Thymus (tissue), 11 donors: ENCODE measurements around the gene RENBP. TPM values are rescaled to one million over a fixed set of nuclear protein-coding genes. Genes with fewer than 3 reads are reported as not detected.

Experiments used
- DNase-seq, 9 donors: peaks; one replicate each; pipeline ENCODE4 v3.0.0-alpha.2; 2013; ENCODE audit warnings: low spot score in 9 of 9, low read depth in 6 of 9, missing footprints in 1 of 9
- H3K27ac ChIP-seq, 2 donors: one replicate each; pipeline ENCODE4 v1.5.1; 2013; ENCODE audit warnings: control low read depth in 1 of 2, low read depth in 1 of 2, low read length in 1 of 2, mild to moderate bottlenecking in 1 of 2, moderate library complexity in 1 of 2
- H3K27me3 ChIP-seq, 2 donors: one replicate each; pipeline ENCODE4 v1.5.1; 2013; ENCODE audit warnings: low read length in 1 of 2; ENCODE audit not compliant: control insufficient read depth in 2 of 2, insufficient read depth in 1 of 2
- H3K36me3 ChIP-seq, 2 donors: one replicate each; pipeline ENCODE4 v1.5.1; 2013; ENCODE audit warnings: low read length in 1 of 2, mild to moderate bottlenecking in 1 of 2, moderate library complexity in 1 of 2; ENCODE audit not compliant: control insufficient read depth in 2 of 2, insufficient read depth in 2 of 2
- H3K4me1 ChIP-seq, 2 donors: one replicate each; pipeline ENCODE4 v1.5.1; 2013; ENCODE audit warnings: low read length in 2 of 2; ENCODE audit not compliant: control insufficient read depth in 2 of 2, insufficient read depth in 2 of 2
- H3K4me3 ChIP-seq, 2 donors: one replicate each; pipeline ENCODE4 v1.5.1; 2013; ENCODE audit warnings: low read length in 2 of 2, control low read depth in 1 of 2, mild to moderate bottlenecking in 1 of 2
- H3K9me3 ChIP-seq, 2 donors: one replicate each; pipeline ENCODE4 v1.5.1; 2013; ENCODE audit warnings: low read length in 1 of 2, mild to moderate bottlenecking in 1 of 2; ENCODE audit not compliant: control insufficient read depth in 2 of 2, insufficient read depth in 1 of 2
- WGBS: extraction: QIAGEN DNeasy Blood & Tissue Kit; methylation state at CpG from one replicate; pipeline ENCODE4 v1.1.7; 2013; 5-methylcytosine and 5-hydroxymethylcytosine counted together
- polyA plus RNA-seq: library from polyadenylated mRNA; stranded (reverse); fragments of 200-250 nt; gene quantifications from one replicate; pipeline ENCODE4 v1.2.3, GENCODE V29; 2013
- total RNA-seq: library from RNA; stranded (reverse); fragments of 120-200 nt; gene quantifications from one replicate; pipeline ENCODE4 v1.2.4, GENCODE V29; 2013
- donor health status: healthy.

The RENBP gene
- total and polyA plus RNA-seq, 2 donors = 9.3 to 18.3 TPM

DNA sequence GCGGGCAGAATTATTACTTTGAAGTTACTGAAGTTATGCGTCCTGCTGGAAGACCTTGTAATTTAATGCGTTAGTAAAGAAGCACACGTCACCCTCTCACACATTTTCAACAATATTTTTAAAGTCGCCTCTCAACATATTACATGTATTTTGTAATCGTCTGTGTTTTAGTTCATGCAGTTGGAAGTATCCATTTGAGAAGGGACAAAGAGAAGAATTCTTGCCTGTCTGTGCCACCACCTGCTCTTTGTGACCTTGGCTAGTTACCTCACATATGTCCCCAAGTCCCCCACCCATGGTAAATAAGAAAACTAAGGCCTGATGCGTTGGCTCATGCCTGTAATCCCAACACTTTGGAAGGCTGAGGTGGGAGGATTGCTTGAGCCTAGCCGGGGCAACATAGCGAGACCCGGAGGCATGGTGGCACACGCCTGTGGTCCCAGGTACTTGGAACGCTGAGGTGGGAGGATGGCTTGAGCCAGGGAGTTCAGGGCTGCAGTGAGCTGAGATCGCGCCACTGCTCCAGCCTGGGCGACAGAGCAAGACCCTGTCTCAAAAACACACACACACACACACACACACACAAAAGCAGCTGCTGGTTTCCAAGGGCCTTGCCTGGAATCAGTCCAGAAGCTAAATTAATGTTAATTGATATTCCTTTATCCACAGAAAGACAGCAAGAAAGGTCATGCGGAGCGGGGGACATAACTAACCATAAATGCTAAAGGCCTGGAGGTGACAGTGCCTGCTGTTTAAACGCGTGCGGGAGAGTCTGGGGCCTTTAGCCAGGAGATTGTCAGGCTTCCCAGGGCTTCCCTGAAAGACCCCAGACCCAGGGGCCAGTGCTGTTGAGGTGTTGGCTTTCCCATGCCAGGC is 28.9 kb upstream of the RENBP start:
- H3K4me3 ChIP-seq = peak overlapping the region; percentile 62 to 63
- 53% methylated on average over 20 of the region's 20 CpGs for WGBS
- H3K9me3 ChIP-seq = no peaks in the 10 kb centered on the region
- H3K4me1 ChIP-seq = peaks cover 9 to 22% of the 10 kb centered on the region in 2 donors
- H3K36me3 ChIP-seq = peaks cover 0 to 8% of the 10 kb centered on the region in 2 donors
- peak overlapping the region; percentile 94 to 99 for H3K27ac ChIP-seq
- no peak for DNase-seq
- H3K27me3 ChIP-seq = peaks cover 0 to 16% of the 10 kb centered on the region in 2 donors

- peak within 1 kb of the TSS; percentile 62 to 98 for H3K4me3 ChIP-seq
- peak within 1 kb of the TSS; percentile 99 to 100 for H3K27ac ChIP-seq
- H3K4me1 ChIP-seq = peaks cover 9 to 30% of the 10 kb centered on the region in 2 donors
- H3K9me3 ChIP-seq = no peaks in the 10 kb centered on the region
- H3K27me3 ChIP-seq = peaks cover 0 to 16% of the 10 kb centered on the region in 2 donors
- peak in 7 of 9 donors; percentile 74 to 92 (median 78) for DNase-seq
- H3K36me3 ChIP-seq = peaks cover 0 to 12% of the 10 kb centered on the region in 2 donors
- under 1% methylated on average over 102 of the region's 103 CpGs for WGBS
These were observed 28.1 kb upstream of the RENBP start, which contains the start of gene TMEM187 for GRCh38 chrX:153972368-153973126. Gene TMEM187, plus strand, starts transcription at chrX:153972754. Its CDS starts 9,309 bp downstream, at chrX:153982063.

DNA sequence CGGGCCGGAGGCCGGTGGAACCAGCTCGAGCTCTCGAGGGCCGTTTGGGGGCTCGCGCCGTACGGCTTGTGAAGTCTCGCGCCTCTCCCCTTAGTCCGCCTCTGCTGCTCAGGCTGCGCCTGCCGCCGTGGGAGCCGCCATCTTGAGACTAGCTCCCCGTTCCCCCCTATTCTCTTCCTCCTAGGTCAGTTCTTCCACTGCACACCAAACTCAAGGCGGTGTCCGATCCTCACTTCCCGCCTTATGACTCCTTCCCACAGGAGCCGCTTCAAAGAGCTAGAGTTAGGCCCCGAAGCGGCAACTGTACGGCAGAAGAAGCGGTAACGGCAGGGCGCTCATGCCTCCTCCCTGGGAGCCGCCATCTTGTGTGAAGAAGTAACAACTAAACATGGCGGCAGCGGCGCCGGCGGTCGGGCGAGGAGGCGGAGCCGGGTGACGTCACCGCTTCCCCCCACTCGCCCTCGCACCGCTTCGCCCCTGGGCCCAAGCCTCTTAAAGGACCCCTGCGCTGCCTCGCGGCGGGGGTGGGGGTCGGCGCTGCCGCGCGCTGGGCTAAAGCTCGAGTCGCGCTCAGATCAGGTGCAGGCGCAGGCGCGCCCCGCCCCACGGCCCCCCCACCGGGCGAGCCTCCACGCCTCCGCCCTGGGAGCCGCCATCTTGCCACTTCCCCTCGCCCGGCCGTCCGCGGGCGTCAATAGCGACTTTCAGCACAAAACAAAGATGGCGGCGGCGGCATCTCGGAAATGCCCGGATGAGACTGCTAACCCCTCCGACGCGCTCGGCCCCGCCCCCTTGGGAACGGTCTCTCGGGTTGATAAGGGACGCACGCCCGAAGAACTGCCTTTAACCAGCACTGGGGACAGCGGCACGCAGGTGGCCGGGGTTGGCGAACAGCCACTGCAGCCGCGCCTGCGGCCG is 27.3 kb upstream of the RENBP start, which contains the start of gene HCFC1:
HCFC1 (minus strand) TSS at position 369 of the 918 bp plus-strand sequence. CDS start 978 bp downstream, outside the sequence.
- Histone ChIP-seq H3K4me1 (peaks cover 13 to 39% of the 10 kb centered on the region in 2 donors), H3K4me3 (peak within 1 kb of the TSS; percentile 62 to 98), H3K27ac (peak within 1 kb of the TSS; percentile 99 to 100), H3K9me3 (no peaks in the 10 kb centered on the region), H3K36me3 (peaks cover 0 to 17% of the 10 kb centered on the region in 2 donors), H3K27me3 (peaks cover 0 to 16% of the 10 kb centered on the region in 2 donors)
- under 1% methylated on average over 94 of the region's 96 CpGs for WGBS
- DNase-seq = peak in 7 of 9 donors; percentile 83 to 97 (median 87)

GRCh38 chrX:153971124-153971449 is 26.6 kb upstream of the RENBP start:
- Histone ChIP-seq H3K4me1 (peaks cover 19 to 45% of the 10 kb centered on the region in 2 donors), H3K36me3 (peaks cover 0 to 17% of the 10 kb centered on the region in 2 donors), H3K27ac (peak overlapping the region; percentile 99 to 100), H3K4me3 (peak overlapping the region; percentile 62 to 98), H3K9me3 (no peaks in the 10 kb centered on the region), H3K27me3 (peaks cover 0 to 13% of the 10 kb centered on the region in 2 donors)
- WGBS = under 1% methylated on average over 34 of the region's 34 CpGs
- peak in 4 of 9 donors; percentile 77 to 93 (median 84) for DNase-seq

DNA sequence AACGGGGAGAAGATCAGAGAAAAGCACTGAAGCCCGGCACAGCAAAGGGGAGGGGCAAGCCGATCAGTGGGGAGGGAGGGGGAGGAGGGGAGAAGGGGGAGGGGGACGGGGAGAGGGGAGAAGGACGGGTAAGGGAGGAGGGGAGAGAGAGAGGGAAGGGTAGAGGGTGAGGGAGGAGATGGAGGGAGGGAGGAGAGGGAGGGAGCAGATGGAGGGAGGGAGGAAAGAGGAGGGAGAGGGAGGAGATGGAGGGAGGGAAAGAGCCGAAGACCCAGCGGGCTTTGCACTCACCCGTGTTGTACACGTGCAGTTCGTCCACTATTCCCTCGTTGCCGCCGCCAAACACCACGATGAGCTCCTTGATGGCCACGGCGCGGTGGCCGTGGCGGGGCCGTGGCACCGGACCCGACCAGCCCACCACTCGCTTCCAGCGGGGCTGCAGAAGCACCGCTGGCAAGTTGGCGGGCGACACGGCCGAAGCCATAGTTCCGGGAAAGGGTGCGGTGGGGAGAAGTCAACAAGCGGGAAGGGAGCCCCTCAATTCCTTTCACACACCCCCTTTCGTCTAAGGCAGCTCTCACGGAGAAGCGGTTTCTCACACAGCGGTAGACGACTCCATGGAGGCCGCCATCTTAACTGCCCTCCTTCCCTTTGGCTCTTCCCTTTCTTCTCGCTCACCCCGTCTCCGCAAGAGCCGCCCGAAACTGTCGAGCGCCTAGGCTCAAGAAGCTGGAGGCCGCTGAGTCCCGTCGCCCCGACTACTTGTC is 26.1 kb upstream of the RENBP start:
- Histone ChIP-seq H3K4me1 (peaks cover 25 to 50% of the 10 kb centered on the region in 2 donors), H3K9me3 (no peaks in the 10 kb centered on the region), H3K27ac (peak overlapping the region; percentile 99 to 100), H3K4me3 (peak overlapping the region; percentile 62 to 98), H3K36me3 (peaks cover 0 to 19% of the 10 kb centered on the region in 2 donors), H3K27me3 (peaks cover 0 to 13% of the 10 kb centered on the region in 2 donors)
- DNase-seq = peak in 3 of 9 donors; percentile 64 to 80 (median 67)
- under 1% methylated on average over 49 of the region's 49 CpGs for WGBS

DNA sequence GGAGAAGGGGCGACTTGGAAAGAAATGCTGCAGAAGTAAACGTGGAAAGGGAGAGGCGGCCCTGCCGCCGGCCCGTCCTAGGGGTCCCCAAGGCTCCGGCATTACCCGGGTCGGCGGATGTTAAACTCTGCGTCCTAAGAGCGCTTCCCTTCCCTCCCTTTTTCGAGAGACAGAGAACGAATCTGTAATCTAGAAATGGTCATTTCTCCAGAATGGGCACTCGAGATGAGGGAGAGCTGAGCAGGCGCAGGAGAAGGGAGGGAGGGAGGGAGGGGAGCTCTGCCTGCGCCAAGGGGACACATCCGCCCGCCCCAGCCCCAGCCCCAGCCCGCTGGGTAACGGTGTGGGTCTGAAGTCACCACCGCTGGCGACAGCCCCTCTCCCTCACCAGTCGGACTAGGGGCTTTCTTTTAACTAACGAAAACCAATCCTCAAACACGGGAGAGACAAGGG is 25.5 kb upstream of the RENBP start:
- Histone ChIP-seq H3K4me3 (peak overlapping the region; percentile 62 to 98), H3K27me3 (peaks cover 0 to 13% of the 10 kb centered on the region in 2 donors), H3K4me1 (peaks cover 30 to 56% of the 10 kb centered on the region in 2 donors), H3K36me3 (peaks cover 0 to 23% of the 10 kb centered on the region in 2 donors), H3K27ac (peak overlapping the region; percentile 91 to 94), H3K9me3 (no peaks in the 10 kb centered on the region)
- no peak for DNase-seq
- WGBS = under 1% methylated on average over 26 of the region's 26 CpGs

GRCh38 chrX:153969125-153969903 is 24.9 kb upstream of the RENBP start:
- Histone ChIP-seq H3K4me1 (peaks cover 25 to 55% of the 10 kb centered on the region in 2 donors), H3K9me3 (no peaks in the 10 kb centered on the region), H3K4me3 (peak overlapping the region; percentile 62 to 98), H3K27ac (peak overlapping the region; percentile 91 to 94), H3K36me3 (peaks cover 5 to 29% of the 10 kb centered on the region in 2 donors), H3K27me3 (peaks cover 0 to 7% of the 10 kb centered on the region in 2 donors)
- WGBS = 5% methylated on average over 25 of the region's 25 CpGs
- DNase-seq = peak in 1 of 9 donors; percentile 48
